Tibial artery (tissue), 4 donors: ENCODE results near the gene LRRC14B.

ENCODE experiments used
- DNase-seq, 2 donors: peaks; one replicate each; pipeline ENCODE4 v3.0.0-alpha.2; 2019
- H3K27ac ChIP-seq, 2 donors: fragments of 200-600 bp; sonication (generic) in 1 of 2; 1 replicate in 1 of 2; 2 replicates in 1 of 2; pipeline ENCODE4 v1.5.1; 2018 to 2019; ENCODE audit warnings: mild to moderate bottlenecking in 1 of 2
- H3K27me3 ChIP-seq, 2 donors: fragments of 200-600 bp; sonication (generic) in 1 of 2; one replicate each; pipeline versions ENCODE4 v1.5.1 to v1.6.0; 2016 to 2019
- H3K36me3 ChIP-seq, 3 donors: fragments of 200-600 bp; sonication (generic) in 2 of 3; one replicate each; pipeline ENCODE4 v1.5.1; 2016 to 2019; ENCODE audit warnings: mild to moderate bottlenecking in 2 of 3
- H3K4me1 ChIP-seq, 4 donors: fragments of 200-600 bp; sonication (generic) in 2 of 4; 1 replicate in 3 of 4; 2 replicates in 1 of 4; pipeline ENCODE4 v1.5.1; 2016 to 2019
- H3K4me3 ChIP-seq, 2 donors: fragments of 200-600 bp; sonication (generic) in 1 of 2; 1 replicate in 1 of 2; 2 replicates in 1 of 2; pipeline ENCODE4 v1.5.1; 2018 to 2019; ENCODE audit warnings: mild to moderate bottlenecking in 2 of 2
- H3K9me3 ChIP-seq, 3 donors: fragments of 200-600 bp; sonication (generic) in 1 of 3; one replicate each; pipeline ENCODE4 v1.5.1; 2016 to 2019
- intact Hi-C: fragments of 100-400 bp; cut with DNase I; formaldehyde crosslinking; loops from one replicate; pipeline ENCODE4 v1.15.0; 2023; ENCODE audit warnings: low total_unique reads
- TF ChIP-seq, protein P1 (sequence below), 2 experiments: fragments of 200-600 bp in 1 of 2; fragments of 450-650 bp in 1 of 2; IDR thresholded peaks; one replicate each; pipeline ENCODE4 v1.5.1; 2017 to 2019; ENCODE audit warnings: antibody characterized with exemption in 2 of 2, mild to moderate bottlenecking in 1 of 2, moderate library complexity in 1 of 2

LRRC14B gene

DNA sequence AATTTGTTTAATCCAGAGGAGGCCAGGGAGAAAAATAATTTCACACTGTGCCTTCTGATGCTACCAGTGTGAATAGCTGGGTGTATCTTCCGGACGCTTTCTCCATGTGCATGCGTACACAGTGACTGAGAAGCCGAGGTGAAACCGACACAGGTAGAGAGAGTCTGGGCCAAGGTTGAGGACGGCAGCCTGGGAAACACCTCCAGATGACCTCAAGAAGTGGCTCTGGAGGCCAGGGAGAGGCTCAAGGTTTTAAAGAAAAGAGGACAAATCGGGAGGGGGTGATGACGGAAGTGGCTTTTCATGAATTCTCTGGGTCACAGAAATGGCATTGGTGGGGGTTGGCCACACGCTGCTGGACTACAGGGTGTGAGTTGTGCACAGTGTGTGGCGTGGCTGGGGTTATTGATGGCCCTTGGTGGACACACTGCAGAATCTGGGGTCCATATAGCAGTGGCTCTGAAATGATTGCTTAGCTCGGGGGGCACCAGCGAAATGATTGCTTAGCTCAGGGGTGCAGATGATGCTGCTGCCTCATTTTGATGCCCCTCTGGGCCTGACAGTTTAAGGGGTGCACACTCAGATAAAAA is 34.1 kb upstream of the LRRC14B start:
- DNase-seq: no peak
- peaks cover 0 to 8% (median 0%) of the 10 kb centered on the region in 3 donors for H3K36me3 ChIP-seq

GRCh38 chr5:157801-158200 is 33.5 kb upstream of the LRRC14B start:
- intact Hi-C loops: no loop called here
- peaks cover 0 to 40% of the 10 kb centered on the region in 2 donors for H3K27me3 ChIP-seq
- TF ChIP-seq, protein P1, sequence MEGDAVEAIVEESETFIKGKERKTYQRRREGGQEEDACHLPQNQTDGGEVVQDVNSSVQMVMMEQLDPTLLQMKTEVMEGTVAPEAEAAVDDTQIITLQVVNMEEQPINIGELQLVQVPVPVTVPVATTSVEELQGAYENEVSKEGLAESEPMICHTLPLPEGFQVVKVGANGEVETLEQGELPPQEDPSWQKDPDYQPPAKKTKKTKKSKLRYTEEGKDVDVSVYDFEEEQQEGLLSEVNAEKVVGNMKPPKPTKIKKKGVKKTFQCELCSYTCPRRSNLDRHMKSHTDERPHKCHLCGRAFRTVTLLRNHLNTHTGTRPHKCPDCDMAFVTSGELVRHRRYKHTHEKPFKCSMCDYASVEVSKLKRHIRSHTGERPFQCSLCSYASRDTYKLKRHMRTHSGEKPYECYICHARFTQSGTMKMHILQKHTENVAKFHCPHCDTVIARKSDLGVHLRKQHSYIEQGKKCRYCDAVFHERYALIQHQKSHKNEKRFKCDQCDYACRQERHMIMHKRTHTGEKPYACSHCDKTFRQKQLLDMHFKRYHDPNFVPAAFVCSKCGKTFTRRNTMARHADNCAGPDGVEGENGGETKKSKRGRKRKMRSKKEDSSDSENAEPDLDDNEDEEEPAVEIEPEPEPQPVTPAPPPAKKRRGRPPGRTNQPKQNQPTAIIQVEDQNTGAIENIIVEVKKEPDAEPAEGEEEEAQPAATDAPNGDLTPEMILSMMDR (IDR thresholded peaks at IDR 0.05): no peak
- peaks cover 0 to 8% (median 0%) of the 10 kb centered on the region in 3 donors for H3K36me3 ChIP-seq
- no peak for DNase-seq
- no peak overlapping the region for H3K4me3 ChIP-seq
- no peaks in the 10 kb centered on the region for H3K9me3 ChIP-seq
- no peaks in the 10 kb centered on the region for H3K4me1 ChIP-seq
- H3K27ac ChIP-seq: no peak overlapping the region

More for the DNA sequence above, 34.1 kb upstream of the LRRC14B start:
- H3K27me3 ChIP-seq: peaks cover 0 to 34% of the 10 kb centered on the region in 2 donors
- H3K27ac ChIP-seq: no peak overlapping the region
- intact Hi-C loops: no loop called here
- no peaks in the 10 kb centered on the region for H3K4me1 ChIP-seq
- TF ChIP-seq, protein P1 (IDR thresholded peaks at IDR 0.05): no peak
- H3K4me3 ChIP-seq: no peak overlapping the region
- H3K9me3 ChIP-seq: no peaks in the 10 kb centered on the region

DNA sequence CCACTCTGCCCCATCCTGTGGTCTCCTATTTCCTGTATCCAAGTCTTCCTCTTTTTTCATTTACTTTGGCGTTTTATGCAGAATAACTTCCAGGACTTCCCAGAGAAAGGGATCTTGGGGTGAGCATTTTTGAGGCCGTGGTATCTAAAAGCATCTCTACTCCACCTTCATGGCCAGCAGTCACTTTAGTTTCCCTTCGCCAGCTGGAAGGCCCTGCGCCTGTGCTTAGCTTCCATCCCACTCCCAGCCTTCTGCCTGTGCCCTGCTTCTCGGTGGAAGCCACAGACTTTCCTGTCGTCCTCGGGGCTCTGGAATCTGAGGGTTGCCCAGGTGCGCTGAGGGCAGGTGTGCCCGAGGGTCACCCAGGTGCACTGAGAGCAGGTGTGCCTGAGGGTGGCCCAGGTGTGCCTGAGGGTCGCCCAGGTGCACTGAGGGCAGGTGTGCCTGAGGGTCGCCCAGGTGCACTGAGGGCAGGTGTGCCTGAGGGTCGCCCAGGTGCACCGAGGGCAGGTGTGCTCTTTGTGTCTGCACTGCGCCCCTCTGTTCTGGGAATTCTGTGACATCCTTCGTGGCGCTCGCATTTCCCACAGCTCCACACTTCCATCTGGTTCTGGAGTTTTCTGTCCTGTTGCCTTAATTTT is 32.4 kb upstream of the LRRC14B start:
- peaks cover 0 to 8% (median 0%) of the 10 kb centered on the region in 3 donors for H3K36me3 ChIP-seq
- intact Hi-C loops: no loop called here
- H3K4me3 ChIP-seq: no peak overlapping the region
- peaks cover 0 to 43% of the 10 kb centered on the region in 2 donors for H3K27me3 ChIP-seq
- TF ChIP-seq, protein P1 (IDR thresholded peaks at IDR 0.05): no peak
- no peaks in the 10 kb centered on the region for H3K9me3 ChIP-seq
- H3K27ac ChIP-seq: no peak overlapping the region
- no peaks in the 10 kb centered on the region for H3K4me1 ChIP-seq
- no peak for DNase-seq

- no peak overlapping the region for H3K27ac ChIP-seq
- H3K4me3 ChIP-seq: no peak overlapping the region
- intact Hi-C loops: no loop called here
- peaks cover 0 to 43% of the 10 kb centered on the region in 2 donors for H3K27me3 ChIP-seq
- peaks cover 0 to 8% (median 0%) of the 10 kb centered on the region in 3 donors for H3K36me3 ChIP-seq
- TF ChIP-seq, protein P1 (IDR thresholded peaks at IDR 0.05): no peak
- no peaks in the 10 kb centered on the region for H3K4me1 ChIP-seq
- H3K9me3 ChIP-seq: no peaks in the 10 kb centered on the region
- DNase-seq: no peak
These were observed 31.7 kb upstream of the LRRC14B start for GRCh38 chr5:159448-160172.

GRCh38 chr5:160173-160510 is 31.2 kb upstream of the LRRC14B start:
- Histone ChIP-seq H3K27me3 (peaks cover 0 to 43% of the 10 kb centered on the region in 2 donors), H3K4me3 (no peak overlapping the region), H3K27ac (no peak overlapping the region), H3K9me3 (no peaks in the 10 kb centered on the region), H3K36me3 (peaks cover 0 to 8% (median 0%) of the 10 kb centered on the region in 3 donors), H3K4me1 (no peaks in the 10 kb centered on the region)
- DNase-seq: no peak
- intact Hi-C loops: no loop called here
- TF ChIP-seq, protein P1 (IDR thresholded peaks at IDR 0.05): no peak
